ENCODE results near the gene TTC23.

The TTC23 gene

GRCh38 chr15:99165020-99165790 is 84.2 kb downstream of the TTC23 start:
- DNase-seq (ENCODE audit: low spot score), result no peak

GRCh38 chr15:99164119-99164518 is 85.3 kb downstream of the TTC23 start:
- DNase-seq (ENCODE audit: low spot score), result no peak

GRCh38 chr15:99163271-99164062 is 85.9 kb downstream of the TTC23 start:
- no peak for DNase-seq (ENCODE audit: low spot score)

- DNase-seq (ENCODE audit: low spot score), result no peak
Measured at GRCh38 chr15:99158626-99159412, 90.6 kb downstream of the TTC23 start.

- no peak for DNase-seq (ENCODE audit: low spot score)
Measured at GRCh38 chr15:99157456-99157855, 91.9 kb downstream of the TTC23 start.

- peak; percentile 63 for DNase-seq (ENCODE audit: low spot score)
Measured at GRCh38 chr15:99155961-99156443, 93.4 kb downstream of the TTC23 start.

- no peak for DNase-seq (ENCODE audit: low spot score)
Measured at GRCh38 chr15:99154271-99154670, 95.1 kb downstream of the TTC23 start.

- DNase-seq (ENCODE audit: low spot score), result no peak
Measured at GRCh38 chr15:99153026-99153535, 96.3 kb downstream of the TTC23 start.

GRCh38 chr15:99151156-99151555 is 98.2 kb downstream of the TTC23 start:
- DNase-seq (ENCODE audit: low spot score), result no peak

- DNase-seq (ENCODE audit: low spot score), result no peak
Measured at GRCh38 chr15:99149366-99149765, 100.0 kb downstream of the TTC23 start.

GRCh38 chr15:99148851-99149276 is 100.5 kb downstream of the TTC23 start:
- DNase-seq (ENCODE audit: low spot score), result no peak

- no peak for DNase-seq (ENCODE audit: low spot score)
Measured at GRCh38 chr15:99146661-99147060, 102.7 kb downstream of the TTC23 start.

GRCh38 chr15:99145778-99146177 is 103.6 kb downstream of the TTC23 start:
- no peak for DNase-seq (ENCODE audit: low spot score)

GRCh38 chr15:99145005-99145404 is 104.4 kb downstream of the TTC23 start:
- DNase-seq (ENCODE audit: low spot score), result no peak

GRCh38 chr15:99143655-99144610 is 105.4 kb downstream of the TTC23 start:
- DNase-seq (ENCODE audit: low spot score), result peak; percentile 52

- DNase-seq (ENCODE audit: low spot score), result no peak
Measured at GRCh38 chr15:99143242-99143641, 106.1 kb downstream of the TTC23 start.

GRCh38 chr15:99142562-99142961 is 106.8 kb downstream of the TTC23 start:
- DNase-seq (ENCODE audit: low spot score), result no peak

GRCh38 chr15:99141943-99142342 is 107.4 kb downstream of the TTC23 start:
- no peak for DNase-seq (ENCODE audit: low spot score)

- no peak for DNase-seq (ENCODE audit: low spot score)
Measured at GRCh38 chr15:99140590-99140989, 108.8 kb downstream of the TTC23 start.

- DNase-seq (ENCODE audit: low spot score), result no peak
Measured at GRCh38 chr15:99139276-99139675, 110.1 kb downstream of the TTC23 start.

GRCh38 chr15:99138491-99138982 is 110.8 kb downstream of the TTC23 start:
- DNase-seq (ENCODE audit: low spot score), result no peak
